GM12892 (cell line): ENCODE data around the gene PPDPF.

Experiments
- POLR2A ChIP-seq: IDR thresholded peaks from 2 replicates; pipeline ENCODE4 v1.6.1; 2011; ENCODE audit warnings: low read depth, low read length, control low read depth
- POLR2AphosphoS5 ChIP-seq: IDR thresholded peaks from 2 replicates; pipeline ENCODE4 v1.6.1; 2011; ENCODE audit warnings: low read depth, low read length, control low read depth

DNA sequence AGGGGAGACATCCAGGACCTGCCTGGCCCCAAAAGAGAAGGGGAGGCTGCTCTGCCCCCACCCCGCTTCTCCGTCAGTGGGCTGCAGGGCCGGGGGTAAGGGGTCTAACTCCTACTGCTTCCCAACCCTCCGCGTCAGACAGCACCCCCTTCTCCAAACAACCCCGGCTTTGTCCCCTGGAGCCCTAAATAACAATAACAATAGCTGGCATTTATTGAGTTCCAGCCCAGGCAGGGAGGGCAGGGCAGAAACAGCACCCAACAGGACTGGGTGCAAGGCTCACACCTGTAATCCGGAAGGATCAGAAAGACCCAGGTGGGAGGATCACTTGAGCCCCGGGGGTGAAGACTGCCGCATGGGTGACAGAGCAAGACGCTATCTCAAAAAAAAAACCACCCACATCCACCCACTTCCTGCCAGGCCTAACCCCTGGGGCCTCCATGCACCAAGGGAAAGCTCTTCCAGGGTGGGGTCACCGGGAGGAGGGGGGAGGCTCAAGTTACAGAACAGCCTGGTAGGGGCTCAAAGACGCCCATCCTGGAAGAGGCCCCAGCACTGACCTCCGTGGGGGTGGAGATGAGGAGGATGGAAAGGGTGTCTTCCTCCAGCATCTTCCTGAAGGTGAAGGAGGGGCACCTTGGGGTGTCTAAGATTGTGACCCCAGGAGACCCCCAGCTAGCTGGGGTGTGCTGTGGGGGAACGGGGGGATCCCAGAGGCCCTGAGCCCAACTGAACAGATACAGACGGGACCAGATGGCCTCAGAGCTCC is 32.1 kb downstream of the PPDPF start:
- TF ChIP-seq POLR2A (no peak), POLR2AphosphoS5 (no peak)
